SKM-1 treated with dmso at 0.1 percent for 144 hours (cell line): ENCODE results near the gene ACSL3.
A peak's percentile ranks its signal among the peaks of the same experiment; 100 is the strongest.
"Not testable (repeated sequence)": the region's sequence is repeated elsewhere in the genome, so short reads cannot be mapped to it uniquely, and the experiment has no call there.

Source experiments
- DNase-seq: peaks from one replicate; lab custom pipeline; 2025; ENCODE audit not compliant: unreplicated experiment; lab: John Stamatoyannopoulos, UW

Gene ACSL3

DNA sequence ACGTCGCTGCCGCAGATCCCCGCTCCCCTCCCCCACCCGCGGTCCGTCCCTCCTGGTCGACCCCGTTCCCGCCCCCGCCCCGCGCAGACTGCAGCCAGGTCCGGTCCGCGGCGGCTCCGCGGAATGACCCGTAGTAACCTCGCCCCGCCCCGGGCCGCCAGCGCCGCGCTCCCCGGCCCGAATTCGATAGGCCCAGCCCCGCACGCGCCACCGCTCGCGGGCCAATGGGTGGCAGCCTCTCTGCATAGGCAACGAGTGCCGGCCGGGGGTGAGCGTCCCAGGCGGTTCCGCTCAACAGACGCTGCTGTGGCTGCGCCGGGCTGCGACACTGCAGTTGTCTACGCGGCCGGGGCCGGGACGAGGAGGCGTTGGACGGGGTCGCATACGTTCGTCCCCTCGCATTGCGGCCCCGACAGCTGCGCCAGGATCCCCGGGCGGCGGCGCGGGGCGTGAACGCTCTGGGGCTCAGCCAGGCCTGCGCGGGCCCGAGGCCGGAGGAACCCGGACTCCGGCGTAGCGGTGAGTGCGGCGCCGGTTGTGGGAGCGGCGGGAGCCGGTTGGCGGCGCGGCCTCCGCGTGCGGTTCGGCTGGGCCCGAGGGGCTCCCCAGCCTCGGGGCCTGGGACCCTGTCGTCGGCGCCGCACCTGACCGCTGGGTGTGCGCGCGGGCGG lies at the start of gene ACSL3:
ACSL3 (plus strand) TSS at position 297 of the 671 bp plus-strand sequence. CDS start 47,737 bp downstream, outside the sequence.
- DNase-seq, result peak; percentile 83

DNA sequence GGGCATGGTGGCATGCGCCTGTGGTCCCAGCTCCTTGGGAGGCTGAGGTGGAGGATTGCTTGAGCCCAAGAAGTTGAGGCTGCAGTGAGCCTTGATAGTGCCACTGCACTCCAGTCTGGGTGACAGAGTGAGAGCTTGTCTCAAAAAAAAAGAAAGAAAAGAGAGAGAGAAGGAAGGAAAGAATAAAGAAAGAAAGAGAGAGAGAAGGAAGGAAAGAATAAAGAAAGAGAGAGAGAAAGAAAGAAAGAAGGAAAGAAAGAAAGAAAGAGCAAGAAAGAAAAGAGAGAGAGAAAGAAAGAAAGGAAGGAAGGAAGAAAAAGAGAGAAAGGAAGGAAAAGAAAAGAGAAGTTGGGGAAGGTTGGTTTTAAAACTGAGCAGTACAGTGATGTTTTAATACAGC lies 49.0 kb upstream of the ACSL3 start:
- no peak for DNase-seq

GRCh38 chr2:222813177-222813843 lies 47.5 kb upstream of the ACSL3 start:
- no peak for DNase-seq

DNA sequence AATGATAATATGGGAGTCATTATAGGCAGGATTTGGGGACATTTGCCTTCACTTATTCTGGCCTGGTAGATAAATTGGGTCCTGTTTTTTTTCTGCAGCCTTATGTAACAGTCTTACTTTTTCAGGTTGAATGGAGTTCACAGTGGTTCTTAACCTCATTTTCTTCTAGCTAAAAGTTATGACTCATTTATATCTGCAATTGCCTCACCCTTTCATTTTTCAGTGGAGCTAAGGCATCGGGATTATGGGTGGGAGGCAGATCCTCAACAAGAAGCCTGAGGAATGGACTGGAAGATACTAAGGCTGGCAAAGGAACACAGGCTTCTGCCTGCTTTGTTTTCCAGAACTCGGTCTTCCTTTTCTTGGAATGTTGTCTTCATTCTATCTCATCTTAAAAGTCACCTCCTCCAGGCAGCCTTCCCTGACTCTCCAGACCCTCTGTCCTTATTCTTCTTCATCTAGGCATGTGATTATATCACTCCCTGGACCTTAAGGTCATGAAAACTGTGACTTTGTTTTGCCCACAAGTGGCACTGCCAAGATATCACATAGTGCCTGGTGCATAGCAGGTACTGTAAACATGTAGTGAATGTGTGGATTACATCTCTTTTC lies 41.0 kb upstream of the ACSL3 start:
- no peak for DNase-seq

DNA sequence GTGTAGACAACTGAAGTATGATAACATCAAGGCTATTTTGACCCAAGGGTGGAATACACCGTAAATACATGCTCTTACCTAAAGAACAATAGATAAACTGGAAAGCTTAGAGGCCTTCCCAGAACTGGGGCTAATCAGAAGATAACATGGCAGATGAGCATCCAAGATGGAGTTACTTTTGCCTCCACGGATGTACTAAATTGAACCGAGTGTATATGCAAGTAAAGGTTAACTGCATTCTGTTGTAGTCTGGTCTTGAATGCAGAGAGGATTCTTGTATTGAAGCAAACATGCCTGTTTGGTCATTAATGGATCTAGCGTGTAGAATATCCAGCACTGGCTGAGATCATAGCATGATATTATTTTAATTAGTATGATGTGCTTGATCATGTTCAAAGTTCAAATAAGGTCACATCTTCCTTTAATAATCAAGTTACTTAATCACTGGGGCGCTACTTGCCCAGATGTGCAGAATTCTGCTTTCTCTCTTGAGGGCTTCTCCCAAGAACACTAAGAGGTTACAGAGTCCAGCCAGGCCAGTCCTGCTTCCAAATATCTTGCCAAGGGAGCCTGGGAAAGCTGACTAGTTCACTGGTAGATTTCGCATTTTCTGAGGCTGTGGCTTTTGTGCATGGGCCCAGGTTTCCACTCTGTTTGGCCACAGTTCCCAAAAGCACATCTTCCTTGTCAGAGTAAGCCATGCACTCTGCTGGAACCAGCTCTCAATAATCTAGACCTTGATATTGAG lies 37.5 kb upstream of the ACSL3 start:
- DNase-seq, result no peak

- no peak for DNase-seq
These were observed 35.8 kb upstream of the ACSL3 start for GRCh38 chr2:222825031-222825430.

GRCh38 chr2:222827417-222827816 lies 33.4 kb upstream of the ACSL3 start:
- no peak for DNase-seq

- no peak for DNase-seq
These were observed 32.3 kb upstream of the ACSL3 start for GRCh38 chr2:222828572-222828971.

DNA sequence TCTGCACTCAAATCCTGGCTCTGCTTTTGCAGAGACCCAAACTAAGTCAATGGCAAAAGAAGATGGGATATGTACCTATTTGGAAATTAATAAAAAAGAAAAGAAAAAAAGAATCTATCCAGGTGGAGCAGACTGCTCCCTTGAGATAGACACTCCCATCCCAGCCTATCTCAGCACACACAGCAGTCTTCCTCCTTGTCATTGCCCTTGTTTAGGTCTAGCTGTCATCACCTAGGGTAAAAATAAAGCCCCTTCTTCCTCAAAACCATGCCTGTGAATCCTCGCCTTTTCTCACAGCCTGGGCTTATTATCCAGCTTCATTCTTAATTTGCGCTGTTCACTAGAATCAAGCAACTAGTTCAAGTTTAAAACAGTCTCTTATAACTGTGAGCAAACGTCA lies 30.7 kb upstream of the ACSL3 start:
- DNase-seq, result no peak

DNA sequence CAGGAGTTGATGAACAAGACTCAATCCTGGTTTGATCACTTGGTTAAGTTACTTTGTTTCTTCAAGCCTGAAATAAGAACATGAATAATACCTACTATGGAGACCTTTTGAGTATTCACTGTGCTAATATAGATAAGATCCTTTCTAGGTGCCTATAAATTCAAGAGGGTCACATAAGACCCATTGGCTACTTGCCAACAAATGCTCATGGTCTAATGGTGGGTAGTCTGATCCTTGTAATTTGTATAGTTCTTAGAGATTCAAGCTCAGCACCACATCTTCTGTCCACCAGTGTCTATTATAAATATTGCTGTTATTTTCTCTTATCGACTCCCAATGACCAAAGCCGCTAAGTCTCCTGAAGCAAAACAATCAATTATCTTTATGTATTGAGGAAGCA lies 27.4 kb upstream of the ACSL3 start:
- no peak for DNase-seq

DNA sequence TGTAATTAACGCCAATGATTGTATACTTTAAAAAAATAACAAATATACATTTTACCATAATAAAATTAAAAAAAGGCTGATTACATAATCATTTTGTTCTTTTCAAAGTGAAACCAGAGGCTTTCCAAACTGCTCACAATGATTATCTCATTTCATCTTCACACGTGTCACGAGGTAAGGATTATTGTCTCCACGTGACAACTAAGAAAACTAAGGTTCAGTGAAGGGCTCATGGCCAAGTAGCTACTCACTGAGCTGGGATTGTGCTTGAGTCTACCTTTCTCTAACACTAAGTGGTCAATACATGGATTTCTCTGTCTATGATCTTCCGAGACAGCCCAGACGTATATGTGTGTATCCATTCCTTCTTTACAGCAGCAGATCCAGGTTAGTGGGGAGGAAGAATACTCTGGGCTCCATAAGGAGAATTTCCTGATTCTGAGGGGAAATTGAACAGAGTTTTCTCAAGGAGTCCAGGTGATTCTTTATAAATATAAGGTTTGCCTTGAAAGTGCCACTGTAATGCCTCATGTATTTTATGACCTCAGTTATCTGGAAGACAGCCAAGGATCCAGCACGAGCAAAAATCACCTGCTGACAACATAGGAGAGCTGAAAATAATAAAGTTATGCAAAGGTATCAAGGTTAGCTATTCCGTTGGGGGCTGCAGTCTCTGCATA lies 25.6 kb upstream of the ACSL3 start:
- DNase-seq, result no peak

- no peak for DNase-seq
These were observed 25.0 kb upstream of the ACSL3 start for GRCh38 chr2:222835823-222836151.

GRCh38 chr2:222837643-222838056 lies 23.2 kb upstream of the ACSL3 start:
- DNase-seq, result no peak

DNA sequence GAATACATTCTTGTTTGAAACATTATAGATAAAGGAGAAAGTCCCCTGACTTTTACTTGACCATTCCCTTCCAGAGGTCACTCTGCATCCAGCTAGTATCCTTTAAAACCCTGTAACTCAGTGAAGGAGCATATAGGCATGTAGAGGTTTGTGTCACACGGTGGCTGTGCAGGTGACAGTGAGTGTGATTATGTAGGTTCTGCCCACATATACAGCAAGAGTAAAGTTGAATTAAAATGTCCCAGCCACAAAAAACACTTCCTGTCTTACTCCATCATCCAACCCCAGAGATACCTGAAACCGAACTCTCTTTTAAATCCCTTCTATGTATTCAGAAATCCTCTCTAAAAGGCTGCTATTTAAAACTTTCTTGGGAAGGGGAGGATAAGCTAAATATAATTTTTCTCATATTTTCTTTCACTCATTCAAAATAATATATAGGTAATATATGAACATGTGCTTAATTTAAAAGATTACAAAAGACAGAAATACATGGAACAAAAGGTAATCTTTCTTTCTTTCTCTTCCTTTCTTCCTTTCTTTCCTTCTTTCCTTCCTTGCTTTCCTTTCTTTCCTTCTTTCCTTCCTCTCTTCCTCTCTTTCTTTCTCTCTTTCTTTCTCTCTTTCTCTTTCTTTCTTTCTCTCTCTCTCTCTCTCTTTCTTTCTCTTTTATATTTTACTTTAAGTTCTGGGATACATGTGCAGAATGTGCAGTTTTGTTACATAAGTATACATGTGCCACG lies 20.6 kb upstream of the ACSL3 start:
- DNase-seq, result no peak

GRCh38 chr2:222842491-222843174 lies 18.2 kb upstream of the ACSL3 start:
- peak; percentile 59 for DNase-seq

DNA sequence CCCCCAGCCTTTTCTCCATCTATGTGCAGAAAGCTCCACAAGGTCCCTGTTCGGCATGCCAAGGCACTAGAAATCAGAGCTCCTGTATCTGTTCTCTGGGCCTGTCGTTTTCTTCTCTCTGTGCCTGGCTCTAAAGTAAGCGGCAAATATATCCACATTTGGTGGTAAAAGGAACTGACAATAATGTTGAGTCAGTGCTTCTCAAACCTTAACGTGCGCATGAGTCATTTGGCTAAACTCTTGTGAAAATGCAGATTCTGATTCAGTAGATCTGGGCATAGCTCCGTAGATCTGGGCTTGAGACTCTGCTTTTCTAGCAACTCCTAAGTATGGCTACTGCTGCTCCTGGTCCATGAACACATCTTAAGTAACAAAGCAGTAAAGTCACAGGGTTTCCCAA lies 16.5 kb upstream of the ACSL3 start:
- peak; percentile 87 for DNase-seq

- not testable (repeated sequence) for DNase-seq
These were observed 15.5 kb upstream of the ACSL3 start for GRCh38 chr2:222845314-222845713.

DNA sequence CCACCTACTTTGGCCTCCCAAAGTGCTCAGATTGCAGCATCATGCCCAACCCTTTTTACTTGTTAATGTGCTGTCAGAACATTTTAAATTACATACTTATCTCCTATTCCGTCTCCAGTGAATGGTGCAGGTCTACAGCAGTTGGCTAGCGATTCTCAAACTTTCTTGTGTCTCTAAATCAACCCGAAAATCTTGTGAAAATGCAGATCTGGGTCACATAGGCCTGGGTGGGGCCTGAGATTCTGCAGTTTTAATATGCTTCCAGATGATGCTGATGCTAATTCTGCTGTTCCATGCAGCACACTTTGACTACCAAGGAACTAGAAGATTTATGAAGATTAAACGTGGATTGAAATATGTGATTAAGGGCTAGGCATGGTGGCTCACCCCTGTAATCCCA lies 14.8 kb upstream of the ACSL3 start:
- no peak for DNase-seq

- DNase-seq, result not testable (repeated sequence)
These were observed 12.8 kb upstream of the ACSL3 start for GRCh38 chr2:222848031-222848430.

- DNase-seq, result no peak
These were observed 12.0 kb upstream of the ACSL3 start for GRCh38 chr2:222848862-222849261.
